Stomach (tissue), 9 donors: Measurements from ENCODE around the gene KIRREL3. TPM values are rescaled to one million over a fixed set of nuclear protein-coding genes. Genes with fewer than 3 reads are reported as not detected.
A peak's percentile ranks its signal among the peaks of the same experiment; 100 is the strongest.

Experiments used
- DNase-seq, 2 donors: peaks; one replicate each; pipeline versions ENCODE4 v3.0.0 to v3.0.0-alpha.2; 2013 to 2019
- H3K27ac ChIP-seq, 5 donors: fragments of 200-600 bp in 4 of 5; sonication (generic) in 4 of 5; one replicate each; pipeline ENCODE4 v1.5.1; 2013 to 2019; ENCODE audit warnings: mild to moderate bottlenecking in 1 of 5, moderate library complexity in 1 of 5
- H3K27me3 ChIP-seq, 3 donors: fragments of 200-600 bp; sonication (generic); one replicate each; pipeline ENCODE4 v1.5.1; 2017 to 2019; ENCODE audit warnings: mixed run types in 1 of 3
- H3K36me3 ChIP-seq, 4 donors: fragments of 200-600 bp; sonication (generic); 1 replicate in 3 of 4; 2 replicates in 1 of 4; pipeline ENCODE4 v1.5.1; 2016 to 2019
- H3K4me1 ChIP-seq, 4 donors: fragments of 200-600 bp; sonication (generic); one replicate each; pipeline ENCODE4 v1.5.1; 2016 to 2019
- H3K4me3 ChIP-seq, 4 donors: fragments of 200-600 bp; sonication (generic) in 3 of 4; one replicate each; pipeline ENCODE4 v1.5.1; 2016 to 2019; ENCODE audit warnings: mild to moderate bottlenecking in 1 of 4
- H3K9me3 ChIP-seq, 4 donors: fragments of 200-600 bp; sonication (generic); one replicate each; pipeline ENCODE4 v1.5.1; 2016 to 2019
- EP300 ChIP-seq: sonication (generic); formaldehyde crosslinking; IDR thresholded peaks from one replicate; pipeline ENCODE4 v1.6.1; 2017; ENCODE audit warnings: antibody characterized with exemption
- POLR2A ChIP-seq, 4 donors: fragments of 450-650 bp; IDR thresholded peaks; one replicate each; pipeline ENCODE4 v1.6.1; 2016; ENCODE audit warnings: antibody characterized with exemption in 4 of 4, control low read depth in 2 of 4, mild to moderate bottlenecking in 1 of 4, moderate library complexity in 1 of 4
- POLR2AphosphoS5 ChIP-seq, 3 donors: sonication (generic); formaldehyde crosslinking; IDR thresholded peaks; one replicate each; pipeline ENCODE4 v1.6.1; 2016; ENCODE audit warnings: antibody characterized with exemption in 3 of 3
- WGBS, 5 donors: extraction: QIAGEN DNeasy Blood & Tissue Kit in 3 of 5; methylation state at CpG; one replicate each; pipeline versions ENCODE4 v1.1.5 to v1.1.7; 2013 to 2018; 5-methylcytosine and 5-hydroxymethylcytosine counted together
- intact Hi-C: fragments of 100-400 bp; cut with DNase I; formaldehyde crosslinking; loops from one replicate; pipeline ENCODE4 v1.15.1; 2023; ENCODE audit warnings: low total_unique reads
- polyA plus RNA-seq, 3 donors: library from polyadenylated mRNA; stranded (reverse); fragments of 200-250 nt; gene quantifications; one replicate each; pipeline ENCODE4 v1.2.3, GENCODE V29; 2013
- total RNA-seq, 5 donors: library from RNA; depleted of rRNA; stranded (reverse); fragments of >200 nt; gene quantifications; one replicate each; pipeline versions ENCODE4 v1.1.0 to v1.2.3, GENCODE V29; 2014 to 2016
- TF ChIP-seq, protein P1 (sequence below), 7 experiments: fragments of 450-650 bp in 4 of 7; fragments of 200-600 bp in 3 of 7; sonication (generic) in 3 of 7; IDR thresholded peaks; one replicate each; pipeline ENCODE4 v1.5.1; 2016 to 2019; ENCODE audit warnings: antibody characterized with exemption in 7 of 7, control low read depth in 2 of 7, mild to moderate bottlenecking in 1 of 7
- donor health status: healthy with polysubstance abuse.
- donor health status: Bipolar disorder and iron deficiency.
- donor health status: healthy.

The KIRREL3 gene
- total and polyA plus RNA-seq, 8 donors: 0.10 to 1.7 (median 0.38) TPM; not detected in 4

DNA sequence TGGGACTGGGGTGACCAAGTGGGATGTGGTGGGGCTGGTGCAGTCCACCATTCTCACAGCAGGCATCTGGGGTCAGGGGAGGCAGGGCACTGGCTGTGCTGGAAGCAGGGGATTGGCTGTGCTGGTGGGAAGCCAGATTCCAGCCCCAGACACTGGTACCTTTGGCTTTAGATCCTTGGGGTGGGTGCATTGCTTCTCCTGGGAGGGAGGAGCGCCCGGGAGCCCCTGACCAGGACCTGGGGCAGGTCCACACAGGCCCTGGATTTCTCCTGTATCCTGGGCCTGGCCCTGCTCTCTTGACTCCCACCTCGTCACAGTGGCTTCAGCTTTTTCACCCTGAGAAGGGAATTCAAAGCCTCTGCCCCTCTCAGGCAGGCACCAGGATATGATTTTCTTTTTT lies 606.5 kb downstream of the KIRREL3 start:
- intact Hi-C loops: no loop called here
- no peaks in the 10 kb centered on the region for H3K36me3 ChIP-seq
- 89 to 100% (median 92%) methylated on average over 3 of the region's 3 CpGs for WGBS, 5 donors
- peak overlapping the region in 2 of 5 donors; percentile 11 to 15 for H3K27ac ChIP-seq
- DNase-seq: no peak
- TF ChIP-seq POLR2AphosphoS5 (IDR thresholded peaks at IDR 0.05) (no peak), POLR2A (IDR thresholded peaks at IDR 0.05) (no peak), EP300 (no peak)
- TF ChIP-seq, protein P1, sequence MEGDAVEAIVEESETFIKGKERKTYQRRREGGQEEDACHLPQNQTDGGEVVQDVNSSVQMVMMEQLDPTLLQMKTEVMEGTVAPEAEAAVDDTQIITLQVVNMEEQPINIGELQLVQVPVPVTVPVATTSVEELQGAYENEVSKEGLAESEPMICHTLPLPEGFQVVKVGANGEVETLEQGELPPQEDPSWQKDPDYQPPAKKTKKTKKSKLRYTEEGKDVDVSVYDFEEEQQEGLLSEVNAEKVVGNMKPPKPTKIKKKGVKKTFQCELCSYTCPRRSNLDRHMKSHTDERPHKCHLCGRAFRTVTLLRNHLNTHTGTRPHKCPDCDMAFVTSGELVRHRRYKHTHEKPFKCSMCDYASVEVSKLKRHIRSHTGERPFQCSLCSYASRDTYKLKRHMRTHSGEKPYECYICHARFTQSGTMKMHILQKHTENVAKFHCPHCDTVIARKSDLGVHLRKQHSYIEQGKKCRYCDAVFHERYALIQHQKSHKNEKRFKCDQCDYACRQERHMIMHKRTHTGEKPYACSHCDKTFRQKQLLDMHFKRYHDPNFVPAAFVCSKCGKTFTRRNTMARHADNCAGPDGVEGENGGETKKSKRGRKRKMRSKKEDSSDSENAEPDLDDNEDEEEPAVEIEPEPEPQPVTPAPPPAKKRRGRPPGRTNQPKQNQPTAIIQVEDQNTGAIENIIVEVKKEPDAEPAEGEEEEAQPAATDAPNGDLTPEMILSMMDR (IDR thresholded peaks at IDR 0.05): no peak
- no peaks in the 10 kb centered on the region for H3K27me3 ChIP-seq
- H3K4me1 ChIP-seq: peaks cover 0 to 26% (median 14%) of the 10 kb centered on the region in 4 donors
- no peak overlapping the region for H3K4me3 ChIP-seq
- H3K9me3 ChIP-seq: no peaks in the 10 kb centered on the region

DNA sequence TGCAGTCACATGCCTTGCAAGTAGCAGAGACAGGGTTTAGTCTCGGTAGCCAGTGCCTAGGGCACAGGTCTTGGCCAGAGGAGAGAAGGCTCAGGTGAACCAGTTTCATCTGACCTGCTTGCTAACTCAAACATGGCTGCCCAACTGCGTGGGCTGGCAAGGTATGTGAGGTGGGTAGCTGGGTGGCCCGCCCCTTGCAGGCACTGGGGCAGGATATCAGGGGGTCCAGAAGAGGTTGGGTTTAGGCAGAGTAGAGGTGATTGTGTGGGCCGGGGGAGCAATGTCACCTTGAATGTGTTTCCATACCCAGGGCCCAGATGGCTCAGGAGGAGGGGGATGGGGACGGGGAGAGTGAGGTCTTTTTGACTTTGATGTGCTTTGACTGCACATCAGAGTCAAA lies 607.4 kb downstream of the KIRREL3 start:
- Histone ChIP-seq H3K4me3 (no peak overlapping the region), H3K36me3 (no peaks in the 10 kb centered on the region), H3K27ac (no peak overlapping the region), H3K4me1 (peaks cover 0 to 26% (median 14%) of the 10 kb centered on the region in 4 donors), H3K9me3 (no peaks in the 10 kb centered on the region), H3K27me3 (no peaks in the 10 kb centered on the region)
- intact Hi-C loops: no loop called here
- no peak for DNase-seq
- WGBS, 5 donors: 79 to 95% (median 88%) methylated on average over 4 to 5 of the region's 5 CpGs
- TF ChIP-seq EP300 (no peak), POLR2AphosphoS5 (IDR thresholded peaks at IDR 0.05) (no peak), POLR2A (IDR thresholded peaks at IDR 0.05) (no peak)
- TF ChIP-seq, protein P1 (IDR thresholded peaks at IDR 0.05): no peak

DNA sequence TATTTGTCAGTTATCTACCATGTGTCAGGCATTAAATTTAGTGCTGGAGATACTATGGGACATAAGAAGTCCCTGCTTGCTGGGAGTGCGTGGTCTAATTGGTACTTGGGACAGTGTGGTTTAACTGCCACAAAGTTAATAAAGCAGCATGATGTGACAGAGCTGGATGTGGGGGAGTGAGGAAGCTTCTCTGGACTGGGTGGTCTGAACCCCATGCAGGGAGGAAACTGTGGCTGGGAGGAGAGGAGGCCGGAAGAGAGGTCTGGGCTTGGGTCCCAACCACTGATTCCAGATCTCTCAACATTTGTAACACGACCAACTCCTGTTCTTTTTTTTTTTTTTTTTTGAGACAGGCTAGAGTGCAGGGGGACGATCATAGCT lies 607.9 kb downstream of the KIRREL3 start:
- peak overlapping the region in 1 of 5 donors; percentile 8 for H3K27ac ChIP-seq
- DNase-seq: peak in 1 of 2 donors; percentile 73
- 37 to 66% (median 44%) methylated on average over 4 of the region's 4 CpGs for WGBS, 5 donors

DNA sequence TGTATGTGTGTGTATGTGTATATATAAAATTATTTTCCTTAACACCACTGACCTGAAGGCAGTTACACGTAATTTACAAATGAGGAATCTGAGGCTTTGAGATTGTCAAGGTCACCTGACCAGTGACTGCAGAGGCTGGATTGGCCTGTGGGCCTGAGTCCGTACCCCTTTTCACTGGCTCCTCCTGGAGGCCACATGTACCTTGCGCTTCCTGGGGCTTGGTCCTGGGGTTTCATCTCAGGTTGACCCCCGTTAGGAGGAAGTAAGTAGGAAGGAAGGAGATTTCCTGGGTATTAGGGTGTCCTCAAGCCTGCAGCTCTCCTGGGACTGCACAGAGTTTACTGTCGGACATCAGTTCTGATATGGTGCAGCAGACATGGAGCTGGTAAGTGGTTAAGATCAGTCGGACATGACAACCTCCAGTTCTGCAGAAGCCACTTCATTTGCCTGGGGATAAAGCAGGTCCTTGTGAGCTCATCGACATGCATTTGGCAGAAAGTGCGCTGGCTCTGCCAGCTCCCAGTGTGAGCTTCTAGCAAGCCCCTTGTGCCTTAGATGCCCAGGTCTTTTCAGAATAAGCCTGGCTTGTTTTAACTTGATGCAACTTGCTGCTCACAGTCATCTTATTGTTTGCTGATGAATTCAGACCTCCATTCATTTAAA lies 608.5 kb downstream of the KIRREL3 start:
- TF ChIP-seq POLR2A (IDR thresholded peaks at IDR 0.05): no peak
- no peak for TF ChIP-seq POLR2AphosphoS5 (IDR thresholded peaks at IDR 0.05)
- TF ChIP-seq EP300: no peak
- TF ChIP-seq, protein P1 (IDR thresholded peaks at IDR 0.05): peak in 1 of 7 experiments; percentile 17
- Histone ChIP-seq H3K4me1 (peaks cover 5 to 33% (median 19%) of the 10 kb centered on the region in 4 donors), H3K27ac (peak overlapping the region in 4 of 5 donors; percentile 8 to 46 (median 27)), H3K27me3 (no peaks in the 10 kb centered on the region), H3K9me3 (no peaks in the 10 kb centered on the region), H3K36me3 (no peaks in the 10 kb centered on the region), H3K4me3 (no peak overlapping the region)
- intact Hi-C loops: no loop called here
- peak in 1 of 2 donors; percentile 66 for DNase-seq
- WGBS, 5 donors: 52 to 71% (median 66%) methylated on average over 8 of the region's 8 CpGs

More for the DNA sequence above, 607.9 kb downstream of the KIRREL3 start:
- intact Hi-C loops: no loop called here
- Histone ChIP-seq H3K4me3 (no peak overlapping the region), H3K4me1 (peaks cover under 1 to 28% (median 16%) of the 10 kb centered on the region in 4 donors), H3K27me3 (no peaks in the 10 kb centered on the region), H3K9me3 (no peaks in the 10 kb centered on the region), H3K36me3 (no peaks in the 10 kb centered on the region)
- TF ChIP-seq, protein P1 (IDR thresholded peaks at IDR 0.05): no peak
- no peak for TF ChIP-seq POLR2A (IDR thresholded peaks at IDR 0.05)
- no peak for TF ChIP-seq POLR2AphosphoS5 (IDR thresholded peaks at IDR 0.05)
- TF ChIP-seq EP300: no peak
